C4-2B (cell line): ENCODE results near the gene RRAGA.

ENCODE experiments used
- H3K27ac ChIP-seq: fragments of 450-650 bp; 2 replicates; pipeline ENCODE4 v1.5.1; 2017
- ZFX ChIP-seq: fragments of 450-650 bp; IDR thresholded peaks from 2 replicates; pipeline ENCODE4 v1.6.1; 2017
- TF ChIP-seq, protein P1 (sequence below): fragments of 450-650 bp; conservative IDR thresholded peaks from 2 replicates; pipeline ENCODE4 v1.5.1; 2017; ENCODE audit warnings: mild to moderate bottlenecking

RRAGA gene

GRCh38 chr9:19023078-19023477, 26.1 kb upstream of the RRAGA start:
- no peak overlapping the region for H3K27ac ChIP-seq
- TF ChIP-seq, protein P1, sequence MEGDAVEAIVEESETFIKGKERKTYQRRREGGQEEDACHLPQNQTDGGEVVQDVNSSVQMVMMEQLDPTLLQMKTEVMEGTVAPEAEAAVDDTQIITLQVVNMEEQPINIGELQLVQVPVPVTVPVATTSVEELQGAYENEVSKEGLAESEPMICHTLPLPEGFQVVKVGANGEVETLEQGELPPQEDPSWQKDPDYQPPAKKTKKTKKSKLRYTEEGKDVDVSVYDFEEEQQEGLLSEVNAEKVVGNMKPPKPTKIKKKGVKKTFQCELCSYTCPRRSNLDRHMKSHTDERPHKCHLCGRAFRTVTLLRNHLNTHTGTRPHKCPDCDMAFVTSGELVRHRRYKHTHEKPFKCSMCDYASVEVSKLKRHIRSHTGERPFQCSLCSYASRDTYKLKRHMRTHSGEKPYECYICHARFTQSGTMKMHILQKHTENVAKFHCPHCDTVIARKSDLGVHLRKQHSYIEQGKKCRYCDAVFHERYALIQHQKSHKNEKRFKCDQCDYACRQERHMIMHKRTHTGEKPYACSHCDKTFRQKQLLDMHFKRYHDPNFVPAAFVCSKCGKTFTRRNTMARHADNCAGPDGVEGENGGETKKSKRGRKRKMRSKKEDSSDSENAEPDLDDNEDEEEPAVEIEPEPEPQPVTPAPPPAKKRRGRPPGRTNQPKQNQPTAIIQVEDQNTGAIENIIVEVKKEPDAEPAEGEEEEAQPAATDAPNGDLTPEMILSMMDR = no peak
- no peak for TF ChIP-seq ZFX

- H3K27ac ChIP-seq = no peak overlapping the region
- TF ChIP-seq, protein P1 = no peak
- TF ChIP-seq ZFX = no peak
Measured at GRCh38 chr9:19026375-19026774, 22.9 kb upstream of the RRAGA start.

- TF ChIP-seq ZFX = no peak
- TF ChIP-seq, protein P1 = no peak
- H3K27ac ChIP-seq = no peak overlapping the region
Measured at GRCh38 chr9:19027825-19028224, 21.4 kb upstream of the RRAGA start.

- H3K27ac ChIP-seq = no peak overlapping the region
- TF ChIP-seq, protein P1 = peak; percentile 83
- TF ChIP-seq ZFX = no peak
Measured at GRCh38 chr9:19028835-19029451, 20.3 kb upstream of the RRAGA start.

DNA sequence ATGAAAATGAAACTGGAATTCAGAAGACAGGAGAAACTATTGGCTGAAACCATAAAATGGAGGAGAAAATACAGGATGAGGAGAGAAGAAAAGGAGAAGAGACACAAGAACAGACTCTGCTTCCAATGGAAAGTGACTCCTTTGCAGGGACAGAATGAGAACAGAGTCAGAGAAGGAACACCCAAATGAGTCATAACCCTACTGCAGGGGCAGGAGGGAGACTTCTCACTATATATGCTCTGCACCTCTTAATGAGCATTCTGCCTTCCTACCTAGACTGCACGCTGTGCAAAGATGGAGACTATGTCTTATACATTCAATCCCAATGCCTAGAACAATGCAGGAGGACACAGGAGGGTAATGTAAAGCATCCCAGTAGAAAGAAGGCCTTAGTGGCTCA, 18.3 kb upstream of the RRAGA start:
- no peak for TF ChIP-seq ZFX
- TF ChIP-seq, protein P1 = no peak
- no peak overlapping the region for H3K27ac ChIP-seq

GRCh38 chr9:19032406-19032805, 16.8 kb upstream of the RRAGA start:
- H3K27ac ChIP-seq = no peak overlapping the region
- TF ChIP-seq, protein P1 = no peak
- no peak for TF ChIP-seq ZFX

DNA sequence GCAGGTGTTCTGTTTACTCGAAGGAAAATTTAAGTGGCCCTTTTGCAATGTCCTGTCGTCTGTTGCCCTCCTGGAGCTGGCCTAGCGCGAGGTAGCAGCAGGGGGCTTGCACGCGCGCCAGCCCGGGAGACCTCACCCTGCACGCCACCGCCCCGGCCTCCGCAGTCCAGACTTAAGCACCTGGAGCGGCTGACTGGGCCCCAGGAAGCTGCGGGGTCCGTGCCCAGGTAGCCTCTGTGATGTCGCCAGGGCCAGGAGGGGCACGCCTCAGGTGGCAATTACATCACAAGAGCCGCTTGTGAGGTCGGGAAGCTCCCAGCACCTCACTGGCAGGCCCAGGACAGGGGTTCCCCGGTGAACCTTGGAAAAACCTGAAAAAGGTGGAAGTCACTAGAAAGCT, 16.2 kb upstream of the RRAGA start, which contains the start of gene SAXO1:
TSS of gene SAXO1 (minus strand) at position 195 of the 400 bp plus-strand sequence. CDS start 301 bp downstream, outside the sequence.
- no peak within 1 kb of the TSS for H3K27ac ChIP-seq
- TF ChIP-seq ZFX = no peak
- TF ChIP-seq, protein P1 = no peak
